GM19328 (cell line): ENCODE measurements around the gene PNKP.

ENCODE experiments used
- ATAC-seq: cut with Tn5 transposase; IDR thresholded peaks from one replicate; pipeline ENCODE4 v1.9.1; 2021; ENCODE audit warnings: mild to moderate bottlenecking, moderate library complexity; ENCODE audit not compliant: unreplicated experiment

The PNKP gene

DNA sequence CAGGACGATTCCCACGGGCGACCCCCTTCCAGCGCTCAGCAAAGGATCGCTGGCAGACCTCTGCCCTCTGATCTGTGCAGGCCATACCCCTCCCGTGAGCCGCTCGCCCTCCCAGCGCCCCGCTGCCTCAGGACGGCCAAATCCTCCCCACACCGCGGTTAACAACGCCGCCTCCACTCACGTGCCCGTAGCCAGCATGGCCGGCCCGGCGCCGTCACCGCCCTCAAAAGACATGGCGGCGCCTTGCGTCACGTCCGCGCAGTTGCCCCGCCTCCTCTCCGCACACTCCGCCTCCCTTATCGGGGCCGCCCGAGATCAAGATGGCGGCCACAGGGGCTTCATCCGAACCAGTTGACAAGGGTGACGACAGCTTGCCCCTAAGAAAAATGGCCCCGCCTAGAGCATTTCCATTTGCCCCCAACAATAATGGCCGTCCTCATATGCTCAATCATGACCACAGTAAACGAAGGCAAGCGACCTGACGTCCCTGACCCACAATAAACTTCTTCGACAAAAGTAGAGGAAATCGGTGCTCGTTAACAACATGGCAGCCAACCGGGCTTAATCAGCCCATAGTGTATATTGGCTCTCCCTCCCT is 9.1 kb upstream of the PNKP start:
- ATAC-seq = peak; percentile 48

DNA sequence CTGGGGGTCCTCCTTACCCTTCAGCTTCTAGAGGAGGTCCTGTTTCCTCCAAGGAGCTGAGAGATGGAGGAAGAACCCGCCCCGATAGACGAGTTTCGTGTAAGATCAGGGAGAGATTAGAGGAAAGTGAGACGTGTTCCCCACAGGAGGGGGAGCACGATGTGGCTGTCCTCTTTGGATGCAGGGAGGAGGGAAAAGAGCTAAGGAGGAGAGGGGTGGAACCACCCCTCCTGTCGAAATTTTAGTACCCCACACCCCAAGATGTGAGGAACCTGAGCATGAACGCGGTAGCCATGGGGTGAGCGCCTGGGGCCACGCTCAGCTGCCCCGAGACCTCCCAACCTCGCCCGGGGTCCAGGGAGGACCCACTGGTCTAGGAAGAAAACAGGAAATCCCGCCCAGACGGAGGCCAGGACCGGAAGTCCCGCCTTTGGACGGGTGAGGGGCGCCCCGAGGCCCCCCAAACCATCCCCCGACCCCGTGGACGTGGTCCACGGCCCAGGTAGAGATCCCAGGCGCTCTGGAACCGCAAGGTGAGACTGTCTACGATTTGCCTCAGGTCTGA is 8.6 kb upstream of the PNKP start:
- ATAC-seq = no peak

DNA sequence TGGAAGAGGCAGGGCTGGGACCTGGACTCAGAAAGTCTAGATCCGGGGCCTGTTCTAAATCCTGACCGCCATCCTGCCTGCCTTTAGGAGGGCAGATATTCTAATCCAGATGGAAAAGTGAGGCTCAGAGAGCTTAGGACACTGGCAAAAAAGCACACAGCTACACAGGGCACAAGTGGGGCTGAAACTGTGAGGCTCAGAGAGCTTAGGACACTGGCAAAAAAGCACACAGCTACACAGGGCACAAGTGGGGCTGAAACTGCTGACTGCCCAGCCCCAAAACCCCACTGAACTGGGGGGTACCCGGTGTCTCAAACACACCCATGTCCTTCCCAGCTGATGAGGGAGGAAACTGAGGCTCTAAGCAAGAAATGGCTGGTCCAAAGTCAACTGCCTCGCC is 7.8 kb upstream of the PNKP start:
- ATAC-seq = no peak

DNA sequence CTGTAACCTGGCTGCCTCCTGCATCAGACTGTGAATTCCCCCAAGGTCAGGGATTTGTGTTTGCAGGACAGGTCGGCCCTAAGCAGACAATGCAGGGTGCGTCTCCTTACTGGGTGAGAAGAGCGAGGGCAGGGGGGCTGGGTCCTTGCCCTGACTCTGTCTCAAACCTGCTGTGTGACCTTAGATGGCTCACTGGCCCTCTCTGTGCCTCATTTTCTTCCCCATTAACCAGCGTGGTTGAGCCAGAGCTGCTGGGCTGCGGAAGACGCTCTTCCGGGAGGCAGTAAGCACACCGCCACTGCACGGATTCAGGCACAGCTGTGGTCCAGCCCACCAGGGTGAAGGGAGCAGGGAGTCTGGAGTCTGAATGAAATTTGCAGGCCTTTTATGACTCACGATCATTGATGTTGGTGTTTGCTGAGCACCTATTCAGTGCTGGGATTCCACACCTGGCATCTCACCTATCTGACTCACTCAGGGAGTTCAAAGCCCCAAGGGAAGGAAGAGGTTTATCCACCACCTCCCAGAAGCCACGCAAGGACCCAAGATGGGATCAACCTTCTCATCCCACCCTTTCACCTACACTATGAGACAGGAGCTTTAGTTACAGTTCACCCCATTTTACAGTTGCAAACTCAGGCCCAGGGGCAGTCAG is 7.3 kb upstream of the PNKP start:
- no peak for ATAC-seq

DNA sequence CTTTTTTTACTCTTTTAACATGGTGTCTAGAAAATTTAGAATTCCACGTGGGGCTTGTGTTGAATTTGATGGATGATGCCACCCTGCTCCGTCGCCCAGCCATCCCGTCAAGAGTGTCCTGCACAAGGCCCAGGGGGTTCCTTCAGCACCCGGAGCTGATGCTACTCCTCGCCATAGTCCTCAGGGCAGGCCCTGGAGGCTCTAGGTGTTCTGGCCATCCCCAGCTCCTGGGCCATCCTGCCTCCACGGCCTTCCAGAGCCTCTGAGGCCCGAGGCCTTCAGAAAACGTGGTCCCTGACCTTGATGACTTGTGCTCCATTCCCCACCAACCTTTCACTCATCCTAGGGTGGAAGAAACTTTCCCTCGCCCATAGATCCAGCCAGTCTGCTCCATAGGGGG is 6.5 kb upstream of the PNKP start:
- ATAC-seq = no peak

DNA sequence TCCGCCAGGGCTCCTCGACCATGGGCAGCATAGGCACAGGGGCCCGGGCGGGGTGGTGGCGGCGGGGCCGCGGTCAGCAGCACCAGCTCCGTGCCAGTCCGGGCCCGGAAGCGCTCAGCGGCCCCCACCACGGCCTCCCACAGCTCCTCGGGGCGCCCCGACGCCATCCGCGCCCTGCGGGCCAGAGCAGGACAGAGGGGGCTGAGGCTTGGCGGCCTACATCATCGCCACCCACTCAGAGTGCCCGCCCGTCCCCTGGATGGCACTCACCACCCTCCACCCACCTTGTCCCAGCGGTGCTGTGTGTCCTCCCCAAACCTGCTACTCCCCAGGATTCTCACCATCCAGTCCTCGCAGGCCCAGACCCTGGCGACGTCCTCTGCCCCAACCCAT is 5.7 kb upstream of the PNKP start:
- no peak for ATAC-seq

DNA sequence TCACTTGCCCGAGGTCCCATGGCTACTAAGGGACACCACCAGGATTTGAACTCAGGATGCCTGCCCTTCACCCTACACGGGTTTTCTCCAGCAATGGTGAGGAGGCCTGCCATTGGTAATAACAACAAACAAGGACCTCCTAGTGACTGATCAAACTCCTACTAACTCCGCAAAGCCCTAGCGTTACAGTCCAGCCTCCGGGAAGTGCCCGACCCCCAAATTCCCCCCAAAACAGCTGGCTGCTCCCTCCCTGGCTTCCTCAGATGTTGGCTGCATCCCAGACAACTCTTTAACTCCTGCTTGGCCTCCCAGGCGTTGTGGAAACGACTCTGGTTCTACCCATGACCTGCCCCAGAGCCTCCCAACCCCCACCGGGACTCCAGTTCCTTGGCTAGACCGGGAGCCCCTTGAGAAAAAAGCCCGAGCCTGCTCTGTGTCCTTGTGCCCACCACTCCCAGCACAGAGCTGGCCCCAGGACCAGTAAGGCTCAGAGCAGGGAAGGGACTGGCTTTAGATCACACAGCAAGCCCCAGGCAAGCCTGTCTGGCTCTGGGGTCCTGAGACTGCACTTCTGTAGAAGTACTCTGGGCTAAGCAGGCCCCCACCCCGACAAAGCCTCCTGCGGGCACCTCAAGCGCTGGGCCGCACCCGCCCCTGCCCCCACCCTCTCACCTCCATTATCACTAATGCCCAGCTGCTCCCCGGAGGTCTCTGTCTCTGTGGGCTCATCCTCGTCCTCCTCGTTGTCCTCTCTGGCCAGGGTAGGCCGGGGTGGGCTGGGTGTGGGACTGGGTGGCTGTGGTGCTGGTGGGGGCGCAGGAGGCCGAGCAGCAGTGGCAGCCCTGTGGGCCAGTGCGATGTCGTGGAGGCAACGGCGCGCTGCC is 5.1 kb upstream of the PNKP start:
- ATAC-seq = no peak

DNA sequence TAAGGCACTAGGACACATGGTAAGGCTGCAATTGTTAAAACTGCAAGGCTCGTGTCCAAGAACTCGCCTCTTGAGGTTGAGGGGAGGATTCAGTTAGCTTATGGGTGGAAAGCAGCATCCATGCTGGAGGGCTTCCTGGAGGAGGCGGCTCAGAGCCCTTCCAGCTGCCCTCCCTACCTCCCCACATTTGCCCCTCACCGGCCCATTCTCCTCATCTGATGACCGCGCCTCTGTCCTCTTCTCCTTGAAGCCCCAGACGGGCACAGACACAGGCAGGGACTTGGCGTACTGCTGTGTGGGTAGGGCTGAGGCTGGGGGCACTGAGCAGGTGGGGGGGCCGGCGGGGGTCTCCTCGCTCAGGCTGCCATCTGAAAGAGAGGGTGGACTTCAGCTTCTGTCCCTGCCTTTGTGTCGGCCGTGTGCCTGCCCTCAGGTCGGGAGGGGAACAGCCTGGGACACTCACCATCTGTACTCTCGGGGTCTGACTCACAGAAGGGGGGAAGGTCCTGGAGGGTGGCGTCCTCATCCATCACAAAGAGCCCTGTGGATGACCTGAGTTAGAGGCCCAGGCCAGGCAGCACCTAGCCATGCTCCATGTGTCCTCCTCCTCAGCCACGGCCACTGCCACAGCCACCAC is 4.1 kb upstream of the PNKP start:
- ATAC-seq = no peak

DNA sequence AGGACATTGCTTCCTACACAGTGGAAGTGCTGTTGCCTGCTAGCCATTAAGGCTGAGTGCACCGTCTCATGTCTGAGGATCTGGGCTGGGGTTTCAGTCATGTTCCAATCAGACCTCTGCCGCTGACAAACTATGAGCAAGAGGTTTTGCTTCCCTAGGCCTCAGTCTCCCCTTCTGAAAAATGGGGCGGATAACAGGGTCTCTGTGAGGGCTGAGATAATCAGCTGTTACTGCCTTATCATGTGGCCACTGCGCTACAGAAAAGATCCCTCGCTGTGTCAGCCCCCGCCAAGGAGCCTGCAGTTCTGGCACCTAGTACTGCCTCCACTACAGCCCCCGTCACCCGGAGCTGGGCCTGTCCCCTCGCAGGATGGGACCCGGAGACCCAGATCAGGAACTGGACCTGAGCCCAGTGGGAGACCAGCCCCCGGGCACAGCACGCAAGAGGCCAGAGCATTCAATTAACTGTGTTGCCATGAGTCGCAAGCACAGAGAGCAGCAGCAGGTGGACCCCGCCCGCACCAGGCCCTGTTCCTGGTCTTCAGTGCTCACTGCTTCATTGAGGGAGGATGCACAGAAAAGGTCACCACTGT is 3.0 kb upstream of the PNKP start:
- no peak for ATAC-seq

DNA sequence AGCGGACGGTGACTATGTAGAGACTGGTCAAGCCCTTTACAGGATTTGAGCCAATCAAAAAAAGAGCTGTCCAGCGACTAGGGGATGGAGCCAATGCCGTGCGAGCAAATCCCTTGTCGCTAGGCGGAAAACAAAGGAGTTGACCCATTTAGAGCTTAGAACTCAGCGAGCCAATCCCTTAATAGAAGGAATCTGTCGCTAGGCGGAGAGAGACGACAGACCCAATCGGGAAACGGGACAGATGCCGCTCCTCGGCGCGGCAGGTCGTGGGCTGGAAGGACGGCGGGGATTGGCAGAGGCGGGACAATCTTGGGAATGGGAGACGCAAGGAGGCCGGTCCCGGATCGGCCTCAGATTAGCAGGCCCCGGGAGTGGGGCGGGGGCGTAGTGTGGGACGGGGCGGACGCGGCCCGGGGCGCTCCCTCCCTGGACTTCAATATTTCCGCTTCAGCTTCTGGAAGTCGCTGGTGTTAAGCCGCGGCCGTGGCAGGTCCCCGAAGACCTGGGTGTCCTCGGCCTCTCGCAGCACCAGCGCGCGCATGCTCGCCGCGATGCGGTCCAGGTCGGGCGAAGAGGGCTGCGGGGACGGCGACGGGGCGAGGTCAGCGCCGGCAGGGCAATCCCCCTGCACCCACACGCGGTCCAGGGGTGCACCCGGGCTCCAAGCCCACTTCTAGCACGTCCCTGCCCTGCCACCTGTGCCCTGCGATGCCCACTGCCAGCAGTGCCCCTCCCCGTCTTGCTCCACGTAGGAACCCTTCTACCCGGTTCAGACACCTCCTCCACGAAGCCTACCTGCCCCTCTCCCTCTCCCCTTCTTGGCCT is 2.3 kb upstream of the PNKP start:
- ATAC-seq = peak; percentile 52

DNA sequence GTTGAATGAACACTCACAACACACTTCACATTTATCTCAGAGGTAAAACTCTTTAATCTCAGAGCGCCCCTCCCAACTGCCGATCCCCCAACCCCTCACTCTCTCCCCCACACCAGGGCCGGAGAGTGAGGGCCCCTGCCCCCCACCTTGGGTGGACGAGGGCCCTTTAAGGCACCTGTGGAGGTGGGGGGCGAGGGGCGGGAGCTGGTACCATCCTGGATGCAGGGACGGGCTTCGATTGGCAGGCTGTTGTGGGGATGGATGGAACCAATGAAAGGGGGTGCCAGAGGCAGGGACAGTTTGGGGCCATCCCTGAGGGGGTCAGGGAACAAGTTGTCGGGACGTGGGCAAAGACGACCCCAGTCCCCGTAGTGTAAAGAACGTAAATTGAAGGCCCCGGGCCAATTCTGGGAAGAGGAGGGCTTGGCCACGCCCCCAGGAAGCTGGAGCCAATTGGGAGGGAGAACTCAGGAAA is 1.7 kb upstream of the PNKP start:
- ATAC-seq = peak; percentile 7

DNA sequence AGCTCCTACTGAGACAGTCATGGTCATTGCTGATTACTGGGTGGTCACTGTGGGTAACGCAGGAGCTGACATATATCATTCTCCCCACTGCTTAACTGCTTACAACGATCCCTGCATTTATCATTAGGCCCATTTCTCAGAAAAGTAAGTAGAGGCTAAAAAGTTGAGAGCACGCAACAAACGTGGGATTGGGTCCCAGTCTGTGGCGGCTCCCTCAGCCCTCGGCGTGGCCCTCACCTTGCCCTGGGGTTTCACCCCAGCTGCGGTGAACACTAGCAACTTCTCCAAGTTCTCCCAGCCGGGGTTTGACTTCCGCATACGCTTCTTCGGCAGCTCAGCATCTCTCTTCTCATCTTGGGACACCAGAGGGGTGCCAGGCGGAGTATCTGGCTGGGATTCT is 2.5 kb downstream of the PNKP start:
- ATAC-seq = no peak

DNA sequence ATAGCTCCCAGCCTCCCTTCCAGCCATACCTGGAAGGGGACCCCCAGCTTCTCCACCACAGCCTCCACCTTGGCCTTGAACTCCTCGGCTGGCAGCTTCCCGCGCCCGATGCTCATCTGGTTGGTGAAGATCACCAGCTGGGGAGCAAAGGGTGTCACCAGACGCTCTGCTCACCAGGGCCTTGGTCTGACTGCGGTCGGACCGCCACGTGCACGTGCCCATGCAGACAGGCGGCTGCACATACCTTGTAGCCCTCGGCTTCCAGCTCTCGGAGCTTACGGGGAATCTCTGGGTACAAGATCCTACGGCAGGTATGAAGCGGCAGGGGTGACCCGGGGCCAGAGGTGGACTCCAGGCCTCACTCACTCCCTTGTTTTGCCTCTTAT is 3.4 kb downstream of the PNKP start:
- no peak for ATAC-seq

DNA sequence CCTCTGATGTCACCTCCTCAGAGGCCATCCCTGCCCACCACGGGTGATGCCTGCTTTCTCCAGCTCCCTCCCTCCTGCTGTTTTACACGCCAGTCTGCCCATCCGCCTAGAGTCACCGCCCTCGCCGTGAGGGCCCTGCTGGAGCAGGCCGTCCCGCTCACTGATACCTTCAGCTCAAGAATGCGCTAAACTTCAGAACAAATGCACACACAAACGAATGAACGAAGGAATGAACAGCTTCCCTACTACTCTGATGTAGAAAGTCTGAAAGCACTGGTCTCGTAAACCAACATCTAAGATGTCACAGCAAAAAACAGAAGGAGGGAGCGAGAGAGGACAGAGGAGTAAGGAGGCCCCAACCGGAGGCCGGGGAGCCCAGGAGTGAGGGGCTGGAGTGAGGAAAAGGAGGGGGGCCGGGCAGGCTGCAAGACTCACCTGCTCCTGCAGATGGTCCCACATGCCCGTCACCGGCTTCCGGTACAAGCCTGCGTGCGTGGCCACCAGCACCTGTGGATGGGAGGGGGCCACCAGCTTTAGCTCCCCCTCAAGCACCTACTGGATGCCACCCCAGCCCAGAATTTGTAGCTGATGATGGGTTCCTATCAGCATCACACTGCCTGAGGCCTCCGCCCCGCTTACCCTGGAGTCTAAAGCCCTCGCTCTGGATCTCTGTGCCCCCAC is 4.0 kb downstream of the PNKP start:
- no peak for ATAC-seq

DNA sequence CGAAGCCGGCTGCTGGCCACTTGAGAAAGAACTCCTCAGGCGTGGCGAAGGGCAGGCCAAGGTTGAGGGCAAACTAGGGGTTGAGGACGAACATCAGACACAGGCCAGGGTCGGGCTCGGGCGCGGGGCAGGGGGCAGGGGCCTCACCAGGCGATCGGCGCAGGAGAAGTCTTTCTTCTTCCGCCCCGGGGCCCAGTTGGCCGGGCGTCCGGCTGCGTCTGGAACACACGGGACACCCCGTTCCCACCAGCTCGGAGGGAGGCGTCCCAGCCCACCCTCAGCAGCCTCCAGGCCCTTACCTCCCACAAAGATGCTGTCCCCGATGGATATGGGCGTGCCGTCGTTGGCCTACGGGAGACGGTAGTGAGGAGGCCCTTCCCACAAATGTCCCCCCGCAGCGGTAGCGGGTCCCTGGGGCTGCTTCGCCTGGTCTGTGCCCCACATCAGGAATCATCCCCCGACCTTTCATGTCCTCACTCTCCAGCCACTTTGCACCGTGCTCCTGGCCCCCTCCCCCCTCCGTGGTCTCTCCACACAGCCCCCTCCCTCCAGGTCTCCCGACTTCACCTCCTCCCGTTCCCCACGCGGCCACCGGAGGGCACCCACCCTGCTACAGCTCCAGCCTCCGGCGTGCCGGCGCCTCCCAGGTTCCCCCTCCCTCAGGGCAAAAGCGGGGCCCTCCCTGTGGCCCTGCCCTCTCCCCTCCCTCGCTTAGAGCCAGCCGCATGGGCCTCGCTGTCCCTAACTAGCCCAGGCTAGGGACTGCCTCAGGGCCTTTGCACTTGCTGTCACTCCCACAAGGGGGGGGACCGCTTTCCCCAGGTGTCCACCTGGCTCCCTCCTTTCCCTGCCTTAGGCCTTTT is 4.8 kb downstream of the PNKP start:
- ATAC-seq = no peak

DNA sequence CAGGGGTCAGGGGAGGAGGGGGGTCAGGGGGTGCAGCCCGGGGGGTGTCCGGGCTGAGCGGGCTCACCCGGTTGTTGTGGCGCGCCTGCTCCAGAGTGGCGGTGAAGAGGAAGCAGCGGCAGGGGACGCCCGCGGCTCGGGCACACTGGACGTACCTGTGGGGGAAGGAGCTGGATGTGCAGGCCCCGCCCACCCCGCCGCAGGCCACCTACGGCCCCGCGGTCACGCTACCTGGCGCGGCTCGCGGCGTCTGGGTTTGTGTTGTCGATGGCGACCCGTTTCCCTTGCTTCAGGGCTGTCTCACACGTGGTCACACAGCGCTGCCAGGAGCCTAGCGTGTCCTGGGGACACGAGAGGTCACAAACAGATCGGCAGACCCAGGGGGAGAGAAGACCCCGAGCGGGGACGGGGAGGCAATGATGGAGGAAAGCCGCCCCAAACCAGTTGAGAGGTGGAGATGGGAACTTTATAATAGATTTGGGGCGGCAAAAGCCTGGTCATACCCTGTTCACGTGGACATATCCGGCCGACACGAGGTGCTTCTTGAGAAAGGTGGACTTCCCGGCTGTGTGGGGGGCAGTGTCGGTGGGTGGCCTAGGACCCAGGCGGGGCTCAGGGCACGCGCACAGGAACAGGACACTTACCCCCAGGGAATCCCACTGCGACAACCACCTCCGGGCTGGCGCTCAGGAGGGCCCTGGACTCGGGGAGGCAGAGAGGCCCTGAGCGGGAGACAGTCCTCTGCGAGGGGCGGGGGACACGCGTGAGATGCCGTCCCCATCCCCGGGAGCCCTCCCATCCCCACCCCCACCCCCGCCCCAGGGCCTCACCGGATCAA is 5.6 kb downstream of the PNKP start:
- no peak for ATAC-seq

DNA sequence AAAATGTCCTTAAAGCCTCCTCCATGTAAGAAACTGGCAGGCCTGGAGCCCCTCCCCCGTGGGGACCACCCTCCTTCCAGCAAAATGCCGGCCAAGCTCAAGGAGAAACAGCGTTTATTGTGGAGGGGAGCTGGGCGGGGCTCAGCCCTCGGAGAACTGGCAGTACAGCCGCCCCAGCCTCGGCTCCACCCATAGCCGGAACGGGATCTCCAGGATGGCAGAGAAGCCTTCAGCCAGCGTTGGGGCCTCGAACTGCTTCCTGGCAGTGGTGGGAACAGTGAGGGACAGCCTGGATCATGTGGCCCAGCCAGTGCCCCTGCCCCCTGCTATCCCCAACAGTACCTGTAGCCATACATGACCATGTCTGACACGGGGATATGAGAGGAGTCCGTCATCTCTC is 6.3 kb downstream of the PNKP start:
- ATAC-seq = no peak
